Vagina (tissue), 2 donors: Measurements from ENCODE around the gene DMD. TPM values are rescaled to one million over a fixed set of nuclear protein-coding genes. Genes with fewer than 3 reads are reported as not detected.

ENCODE experiments used
- DNase-seq, 2 donors: peaks; one replicate each; pipeline ENCODE4 v3.0.0-alpha.2; 2017; ENCODE audit errors: extremely low spot score in 2 of 2
- H3K27ac ChIP-seq: fragments of 200-600 bp; sonication (generic); one replicate; pipeline ENCODE4 v1.5.1; 2019
- H3K27me3 ChIP-seq: fragments of 200-600 bp; sonication (generic); one replicate; pipeline ENCODE4 v1.5.1; 2019
- H3K36me3 ChIP-seq, 2 donors: fragments of 200-600 bp; sonication (generic); one replicate each; pipeline ENCODE4 v1.5.1; 2017 to 2019
- H3K4me1 ChIP-seq: fragments of 200-600 bp; sonication (generic); one replicate; pipeline ENCODE4 v1.5.1; 2019
- H3K4me3 ChIP-seq, 2 donors: fragments of 200-600 bp; sonication (generic); 1 replicate in 1 of 2; 2 replicates in 1 of 2; pipeline ENCODE4 v1.5.1; 2016 to 2019
- H3K9me3 ChIP-seq: fragments of 200-600 bp; sonication (generic); one replicate; pipeline ENCODE4 v1.5.1; 2019
- CTCF ChIP-seq, 3 experiments: fragments of 450-650 bp in 2 of 3; fragments of 200-600 bp in 1 of 3; sonication (generic) in 1 of 3; IDR thresholded peaks; one replicate each; pipeline ENCODE4 v1.5.1; 2017 to 2019; ENCODE audit warnings: antibody characterized with exemption in 3 of 3, mild to moderate bottlenecking in 2 of 3, moderate library complexity in 2 of 3
- POLR2A ChIP-seq, 2 donors: fragments of 450-650 bp; IDR thresholded peaks; one replicate each; pipeline ENCODE4 v1.6.1; 2017; ENCODE audit warnings: antibody characterized with exemption in 2 of 2, mild to moderate bottlenecking in 2 of 2, moderate library complexity in 2 of 2
- POLR2AphosphoS5 ChIP-seq, 2 donors: sonication (generic); formaldehyde crosslinking; IDR thresholded peaks; one replicate each; pipeline ENCODE4 v1.9.0; 2017; ENCODE audit warnings: antibody characterized with exemption in 2 of 2, mild to moderate bottlenecking in 2 of 2, low read depth in 1 of 2; ENCODE audit not compliant: insufficient read depth in 1 of 2
- intact Hi-C: fragments of 100-400 bp; cut with DNase I; formaldehyde crosslinking; loops from one replicate; pipeline ENCODE4 v1.15.1; 2023
- total RNA-seq: library from RNA; depleted of rRNA; stranded (reverse); fragments of >200 nt; gene quantifications from one replicate; pipeline ENCODE4 v1.2.3, GENCODE V29; 2016

Gene DMD
- total RNA-seq, 1 donor from 2014 or later = 25.8 TPM

GRCh38 chrX:32614707-32615106, 596.6 kb downstream of the DMD start:
- Histone ChIP-seq H3K36me3 (no peaks in the 10 kb centered on the region), H3K4me1 (no peaks in the 10 kb centered on the region), H3K27me3 (no peaks in the 10 kb centered on the region), H3K9me3 (peaks cover 3% of the 10 kb centered on the region), H3K4me3 (no peak overlapping the region), H3K27ac (no peak overlapping the region)
- intact Hi-C loops = no loop called here
- DNase-seq = no peak
- TF ChIP-seq POLR2AphosphoS5 (IDR thresholded peaks at IDR 0.05; ENCODE audit: insufficient read depth in 1 of 2, low read depth in 1 of 2) = no peak

GRCh38 chrX:32599156-32599555, 612.2 kb downstream of the DMD start:
- Histone ChIP-seq H3K27ac (no peak overlapping the region), H3K4me3 (no peak overlapping the region), H3K27me3 (no peaks in the 10 kb centered on the region), H3K4me1 (no peaks in the 10 kb centered on the region), H3K36me3 (no peaks in the 10 kb centered on the region), H3K9me3 (no peaks in the 10 kb centered on the region)
- DNase-seq = no peak
- no peak for TF ChIP-seq POLR2AphosphoS5 (IDR thresholded peaks at IDR 0.05; ENCODE audit: insufficient read depth in 1 of 2, low read depth in 1 of 2)
- TF ChIP-seq POLR2A (IDR thresholded peaks at IDR 0.05) = no peak
- no peak for TF ChIP-seq CTCF (IDR thresholded peaks at IDR 0.05)
- intact Hi-C loops = no loop called here

GRCh38 chrX:32598707-32599106, 612.6 kb downstream of the DMD start:
- no peak for TF ChIP-seq POLR2AphosphoS5 (IDR thresholded peaks at IDR 0.05; ENCODE audit: insufficient read depth in 1 of 2, low read depth in 1 of 2)
- TF ChIP-seq CTCF (IDR thresholded peaks at IDR 0.05) = no peak
- no peak for TF ChIP-seq POLR2A (IDR thresholded peaks at IDR 0.05)
- no peak for DNase-seq

GRCh38 chrX:32597777-32598176, 613.6 kb downstream of the DMD start:
- H3K27ac ChIP-seq = no peak overlapping the region
- H3K4me1 ChIP-seq = no peaks in the 10 kb centered on the region
- intact Hi-C loops = no loop called here
- TF ChIP-seq CTCF (IDR thresholded peaks at IDR 0.05) (no peak), POLR2AphosphoS5 (IDR thresholded peaks at IDR 0.05; ENCODE audit: insufficient read depth in 1 of 2, low read depth in 1 of 2) (no peak), POLR2A (IDR thresholded peaks at IDR 0.05) (no peak)
- DNase-seq = no peak
- H3K9me3 ChIP-seq = no peaks in the 10 kb centered on the region
- H3K27me3 ChIP-seq = no peaks in the 10 kb centered on the region
- no peak overlapping the region for H3K4me3 ChIP-seq
- no peaks in the 10 kb centered on the region for H3K36me3 ChIP-seq

More at GRCh38 chrX:32598707-32599106, 612.6 kb downstream of the DMD start:
- intact Hi-C loops = no loop called here
- Histone ChIP-seq H3K4me1 (no peaks in the 10 kb centered on the region), H3K4me3 (no peak overlapping the region), H3K27ac (no peak overlapping the region), H3K9me3 (no peaks in the 10 kb centered on the region), H3K36me3 (no peaks in the 10 kb centered on the region), H3K27me3 (no peaks in the 10 kb centered on the region)

- Histone ChIP-seq H3K27ac (no peak overlapping the region), H3K27me3 (no peaks in the 10 kb centered on the region), H3K4me3 (no peak overlapping the region), H3K36me3 (no peaks in the 10 kb centered on the region), H3K4me1 (no peaks in the 10 kb centered on the region), H3K9me3 (no peaks in the 10 kb centered on the region)
- TF ChIP-seq POLR2A (IDR thresholded peaks at IDR 0.05) (no peak), CTCF (IDR thresholded peaks at IDR 0.05) (no peak), POLR2AphosphoS5 (IDR thresholded peaks at IDR 0.05; ENCODE audit: insufficient read depth in 1 of 2, low read depth in 1 of 2) (no peak)
- no peak for DNase-seq
- intact Hi-C loops = no loop called here
Observed at GRCh38 chrX:32592786-32593185, 618.6 kb downstream of the DMD start.
